AG04449 (cell line): ENCODE data around the gene MICU2.
A peak's percentile ranks its signal among the peaks of the same experiment; 100 is the strongest.
"Not testable (repeated sequence)": the region's sequence is repeated elsewhere in the genome, so short reads cannot be mapped to it uniquely, and the experiment has no call there.

ENCODE experiments used
- CTCF ChIA-PET: fragments of 350-600 bp; formaldehyde crosslinking; extraction: SDS; loops from one replicate; lab custom pipeline; 2021; ENCODE audit warnings: antibody characterized with exemption; lab: Yijun Ruan, JAX
- POLR2A ChIA-PET: fragments of 400-600, 350-600 bp; formaldehyde crosslinking; extraction: SDS; loops from one replicate; lab custom pipeline; 2020; ENCODE audit warnings: antibody characterized with exemption, inconsistent platforms; lab: Yijun Ruan, JAX
- DNase-seq: peaks from one replicate; pipeline ENCODE4 v3.0.0-alpha.2; 2010; ENCODE audit warnings: low read depth, low spot score
- H3K4me3 ChIP-seq: 2 replicates; pipeline ENCODE4 v1.5.1; 2011; ENCODE audit warnings: low read depth, mild to moderate bottlenecking, control low read depth, low read length
- CTCF ChIP-seq: IDR thresholded peaks from one replicate; pipeline ENCODE4 v1.5.1; 2011; ENCODE audit warnings: mild to moderate bottlenecking, moderate library complexity, low read length, control low read depth, inconsistent platforms; ENCODE audit not compliant: insufficient read depth; ENCODE audit errors: missing control alignments

MICU2 gene

GRCh38 chr13:21590231-21590630 is 13.7 kb downstream of the MICU2 start:
- CTCF ChIA-PET: interaction anchor here (2.5 kb wide), 1 partner anchor 14 kb away, joined by 9 read pairs; the partner anchor contains the start of gene MICU2
- POLR2A ChIA-PET: no interaction called here

DNA sequence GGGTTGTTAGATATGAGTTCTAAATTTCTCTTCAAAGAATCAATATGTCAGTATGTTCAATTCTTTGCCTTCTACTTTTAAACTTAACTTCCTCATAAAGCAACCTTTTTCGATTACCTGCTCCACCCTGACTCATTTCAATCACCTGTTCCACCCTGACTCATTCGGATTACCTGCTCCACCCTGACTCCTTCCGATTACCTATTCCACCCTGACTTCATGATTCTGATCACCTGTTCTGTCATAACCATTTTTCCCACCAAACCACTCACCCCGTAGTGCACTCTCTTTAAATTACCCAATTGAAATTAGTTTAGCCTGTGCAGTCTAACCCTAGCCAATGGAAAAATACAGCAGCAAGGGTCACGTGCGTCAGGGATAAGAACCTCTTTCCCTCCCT is 14.5 kb downstream of the MICU2 start:
- DNase-seq, H3K4me3 ChIP-seq, POLR2A ChIA-PET: not testable (repeated sequence)
- CTCF ChIA-PET: interaction anchor here (2.5 kb wide), 1 partner anchor 14 kb away, joined by 9 read pairs; the partner anchor contains the start of gene MICU2

More at GRCh38 chr13:21590231-21590630, 13.7 kb downstream of the MICU2 start:
- DNase-seq: no peak
- TF ChIP-seq CTCF: no peak
- H3K4me3 ChIP-seq: no peak overlapping the region

DNA sequence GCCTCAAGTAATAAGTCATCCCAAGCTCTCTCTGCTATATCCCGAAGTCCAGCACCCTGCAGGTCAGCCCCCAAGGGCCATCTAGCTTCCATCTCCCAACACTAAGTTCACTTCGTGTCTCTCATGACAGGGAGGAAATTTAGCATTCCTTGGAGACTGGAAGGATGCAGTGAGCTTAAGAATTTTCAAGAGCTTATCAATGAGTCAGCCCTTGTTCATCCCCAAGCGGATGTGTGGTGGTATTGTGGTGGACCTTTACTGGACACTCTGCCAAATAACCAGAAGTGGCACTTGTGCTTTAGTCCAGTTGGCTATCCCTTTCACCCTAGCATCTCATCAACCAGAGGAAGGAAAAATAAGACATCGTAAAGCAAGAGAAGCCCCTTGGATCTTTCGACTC is 15.6 kb downstream of the MICU2 start:
- DNase-seq: peak; percentile 21
- CTCF ChIA-PET: interaction anchor here (0.6 to 1.6 kb wide), 5 partner anchors 11 to 76 kb away, joined by 3 to 6 read pairs (median 4); no protein-coding TSS in a partner anchor
- POLR2A ChIA-PET, H3K4me3 ChIP-seq: not testable (repeated sequence)

DNA sequence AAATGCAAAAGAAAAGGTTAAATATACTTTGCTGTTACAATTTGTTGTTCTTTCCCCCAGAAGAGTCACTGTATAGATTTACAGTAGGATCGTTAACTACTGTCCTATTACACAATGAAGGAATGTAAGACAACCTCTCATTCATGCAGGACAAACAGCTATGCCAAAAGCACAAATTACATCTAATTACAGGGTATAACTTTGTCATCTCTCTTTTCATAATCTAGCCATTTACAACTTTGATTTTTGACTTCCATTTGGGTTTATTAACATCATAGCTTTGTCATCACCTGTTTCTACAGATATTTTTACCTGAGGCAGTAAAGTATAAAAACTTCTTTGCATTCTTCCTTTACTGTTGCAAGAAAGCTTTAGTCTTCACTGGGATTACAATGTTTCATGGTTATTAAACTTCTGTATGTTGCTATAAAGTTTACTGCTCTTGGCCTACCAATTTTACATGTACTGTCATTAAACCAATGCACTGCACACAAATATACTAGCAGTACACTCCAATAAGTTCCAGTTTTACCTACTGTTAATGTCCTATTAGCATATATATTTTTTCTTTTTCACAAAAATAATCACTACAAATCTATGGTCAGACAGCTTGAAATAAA is 18.9 kb downstream of the MICU2 start:
- H3K4me3 ChIP-seq: no peak overlapping the region
- DNase-seq: no peak
- POLR2A ChIA-PET: interaction anchor here (1.3 kb wide), 1 partner anchor 19 kb away, joined by 3 read pairs; the partner anchor contains the start of gene MICU2
- no peak for TF ChIP-seq CTCF
- CTCF ChIA-PET: interaction anchor here (1.0 to 1.7 kb wide), 2 partner anchors 9 to 19 kb away, joined by 3 to 4 read pairs; partner anchors contain the start of gene MICU2

GRCh38 chr13:21583478-21583877 is 20.5 kb downstream of the MICU2 start:
- DNase-seq: peak; percentile 5
- no peak overlapping the region for H3K4me3 ChIP-seq
- no peak for TF ChIP-seq CTCF
- ChIA-PET POLR2A (interaction anchor here (1.3 kb wide), 1 partner anchor 20 kb away, joined by 3 read pairs; the partner anchor contains the start of gene MICU2), CTCF (interaction anchor here (1.3 kb wide), 1 partner anchor 20 kb away, joined by 5 read pairs; the partner anchor contains the start of gene MICU2)

GRCh38 chr13:21580736-21581135 is 23.2 kb downstream of the MICU2 start:
- H3K4me3 ChIP-seq: no peak overlapping the region
- no peak for TF ChIP-seq CTCF
- POLR2A ChIA-PET: no interaction called here
- no peak for DNase-seq
- CTCF ChIA-PET: interaction anchor here (1.0 kb wide), 1 partner anchor 103 kb away, joined by 3 read pairs; no protein-coding TSS in a partner anchor

DNA sequence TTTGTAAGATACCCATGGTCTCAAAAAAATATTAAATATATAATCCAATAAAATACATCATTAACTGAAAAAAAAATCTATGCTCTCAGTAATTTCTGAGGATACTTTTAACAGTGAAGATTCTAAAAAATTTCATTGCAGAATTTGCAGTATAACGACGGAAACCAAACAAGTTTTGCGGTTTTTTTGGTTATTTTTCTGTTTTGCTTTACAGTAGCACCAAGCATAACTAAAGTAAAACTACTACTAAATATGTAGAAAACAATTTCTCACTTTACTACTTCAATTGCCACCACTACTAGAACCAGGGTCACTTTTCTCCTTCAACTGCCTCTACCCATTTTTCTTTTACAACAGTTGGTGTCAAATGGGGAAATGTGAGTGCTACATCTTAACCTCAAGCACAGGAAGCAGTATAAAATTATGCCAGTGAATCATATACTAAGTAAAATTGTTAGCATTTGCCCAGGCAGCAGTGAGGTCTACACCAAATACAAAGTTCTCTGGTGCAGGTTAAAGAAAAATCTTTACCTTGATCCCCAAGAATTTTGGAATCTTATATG is 24.1 kb downstream of the MICU2 start:
- DNase-seq: no peak
- no peak for TF ChIP-seq CTCF
- CTCF ChIA-PET: interaction anchor here (0.9 kb wide), 1 partner anchor 21 kb away, joined by 3 read pairs; no protein-coding TSS in a partner anchor
- POLR2A ChIA-PET: no interaction called here
- no peak overlapping the region for H3K4me3 ChIP-seq
